ENCODE data around the gene OR51E1. TPM values are rescaled to one million over a fixed set of nuclear protein-coding genes. Genes with fewer than 3 reads are reported as not detected.
A peak's percentile ranks its signal among the peaks of the same experiment; 100 is the strongest.

Gene OR51E1
- total and polyA plus RNA-seq, 10 of the 15 experiments (the other 5 are each of a cell fraction or from before 2014, with no cell fraction given) = not detected

GRCh38 chr11:4699697-4700435 is 56.1 kb downstream of the OR51E1 start:
- no peaks in the 10 kb centered on the region for H3K79me2 ChIP-seq (ENCODE audit: control insufficient read depth, insufficient read depth, low read length)
- no peaks in the 10 kb centered on the region for H4K20me1 ChIP-seq (ENCODE audit: control insufficient read depth, insufficient read depth)
- no peaks in the 10 kb centered on the region for H3K36me3 ChIP-seq (ENCODE audit: control insufficient read depth in 2 of 2, insufficient read depth in 2 of 2, low read length in 1 of 2)
- intact Hi-C loops (cut with micrococcal nuclease; ENCODE audit: unreplicated experiment) = loop anchor here (5.0 kb wide), 2 partner anchors 37 to 52 kb away; no protein-coding TSS in a partner anchor
- BruUV-seq (replicated peaks) = no TSS peak
- ChIA-PET SMC1A (ENCODE audit: uncharacterized antibody, unreplicated experiment) (no interaction called here), POLR2A (no interaction called here), RAD21 (ENCODE audit: unreplicated experiment) (no interaction called here), CTCF (interaction anchor here (0.6 to 1.1 kb wide), 2 partner anchors 87 to 207 kb away, joined by 3 to 4 read pairs; no protein-coding TSS in a partner anchor)
- H2AFZ ChIP-seq (ENCODE audit: control insufficient read depth, low read depth, low read length) = no peak overlapping the region
- H3K4me3 ChIP-seq = no peak overlapping the region
- H3K27ac ChIP-seq (ENCODE audit: control insufficient read depth, insufficient read depth) = no peak overlapping the region
- H3K4me2 ChIP-seq (ENCODE audit: control insufficient read depth, insufficient read depth) = no peak overlapping the region
- in situ Hi-C loops (cut with MboI) = no loop called here
- H3K9ac ChIP-seq (ENCODE audit: control insufficient read depth, insufficient read depth, low read length) = no peak overlapping the region
- ATAC-seq = peak; percentile 96
- FAIRE-seq = no peak
- WGBS (ENCODE audit: insufficient coverage, insufficient replicate concordance, low lambda C conversion rate, missing lambda C conversion rate) = 31% methylated on average over 3 of the region's 3 CpGs
- no peaks in the 10 kb centered on the region; a peak in 1 of 4 replicates for H3K27me3 ChIP-seq (replicated peaks in 1 of 2; ENCODE audit: control insufficient read depth in 2 of 2, insufficient read depth in 2 of 2, low read length in 1 of 2)
- DNase-seq (ENCODE audit: low read depth, low spot score) = peak; percentile 45
- H3K4me1 ChIP-seq (ENCODE audit: control insufficient read depth, insufficient read depth, low read length) = no peaks in the 10 kb centered on the region; the same call in none of the 2 replicates
- H3K9me3 ChIP-seq (replicated peaks; ENCODE audit: control insufficient read depth, insufficient read depth, low read length) = no peaks in the 10 kb centered on the region
- TF ChIP-seq TCF12 (IDR thresholded peaks at IDR 0.05; ENCODE audit: low read depth, low read length) (no peak), SPI1 (IDR thresholded peaks at IDR 0.05; ENCODE audit: borderline replicate concordance, insufficient read depth, low read depth, low read length) (no peak), ESRRA (IDR thresholded peaks at IDR 0.05; ENCODE audit: low read length) (no peak), RAD51 (IDR thresholded peaks at IDR 0.05) (peak; percentile 63; the same call in 1 of the 2 replicates), ZNF217 (IDR thresholded peaks at IDR 0.05) (peak; percentile 27; the same call in 1 of the 2 replicates), TBL1XR1 (IDR thresholded peaks at IDR 0.05; ENCODE audit: low read depth, low read length) (no peak), BHLHE40 (IDR thresholded peaks at IDR 0.05; ENCODE audit: borderline replicate concordance in 1 of 2, low read depth in 2 of 2, low read length in 1 of 2) (peak; percentile 87 to 91), JUNB (IDR thresholded peaks at IDR 0.05) (peak; percentile 92), RUNX3 (IDR thresholded peaks at IDR 0.05; ENCODE audit: low read length) (peak; percentile 51), BRCA1 (IDR thresholded peaks at IDR 0.05; ENCODE audit: low read depth, low read length) (no peak), IKZF2 (IDR thresholded peaks at IDR 0.05) (peak; percentile 26 to 44; a peak in 2 of 4 replicates), IRF4 (IDR thresholded peaks at IDR 0.05; ENCODE audit: low read depth, low read length) (peak; percentile 97), YY1 (IDR thresholded peaks at IDR 0.05; ENCODE audit: low read depth, low read length) (no peak), WRNIP1 (IDR thresholded peaks at IDR 0.05; ENCODE audit: borderline replicate concordance, low read depth, low read length) (no peak), RAD21 (IDR thresholded peaks at IDR 0.05; ENCODE audit: insufficient read depth, low read depth, low read length) (no peak), PBX3 (IDR thresholded peaks at IDR 0.05; ENCODE audit: insufficient replicate concordance, low read depth, low read length) (no peak)
- TF ChIP-seq, protein P1, sequence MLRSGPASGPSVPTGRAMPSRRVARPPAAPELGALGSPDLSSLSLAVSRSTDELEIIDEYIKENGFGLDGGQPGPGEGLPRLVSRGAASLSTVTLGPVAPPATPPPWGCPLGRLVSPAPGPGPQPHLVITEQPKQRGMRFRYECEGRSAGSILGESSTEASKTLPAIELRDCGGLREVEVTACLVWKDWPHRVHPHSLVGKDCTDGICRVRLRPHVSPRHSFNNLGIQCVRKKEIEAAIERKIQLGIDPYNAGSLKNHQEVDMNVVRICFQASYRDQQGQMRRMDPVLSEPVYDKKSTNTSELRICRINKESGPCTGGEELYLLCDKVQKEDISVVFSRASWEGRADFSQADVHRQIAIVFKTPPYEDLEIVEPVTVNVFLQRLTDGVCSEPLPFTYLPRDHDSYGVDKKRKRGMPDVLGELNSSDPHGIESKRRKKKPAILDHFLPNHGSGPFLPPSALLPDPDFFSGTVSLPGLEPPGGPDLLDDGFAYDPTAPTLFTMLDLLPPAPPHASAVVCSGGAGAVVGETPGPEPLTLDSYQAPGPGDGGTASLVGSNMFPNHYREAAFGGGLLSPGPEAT (IDR thresholded peaks at IDR 0.05; ENCODE audit: low read depth) = peak; percentile 44; the same call in 1 of the 2 replicates
- TF ChIP-seq, protein P2, sequence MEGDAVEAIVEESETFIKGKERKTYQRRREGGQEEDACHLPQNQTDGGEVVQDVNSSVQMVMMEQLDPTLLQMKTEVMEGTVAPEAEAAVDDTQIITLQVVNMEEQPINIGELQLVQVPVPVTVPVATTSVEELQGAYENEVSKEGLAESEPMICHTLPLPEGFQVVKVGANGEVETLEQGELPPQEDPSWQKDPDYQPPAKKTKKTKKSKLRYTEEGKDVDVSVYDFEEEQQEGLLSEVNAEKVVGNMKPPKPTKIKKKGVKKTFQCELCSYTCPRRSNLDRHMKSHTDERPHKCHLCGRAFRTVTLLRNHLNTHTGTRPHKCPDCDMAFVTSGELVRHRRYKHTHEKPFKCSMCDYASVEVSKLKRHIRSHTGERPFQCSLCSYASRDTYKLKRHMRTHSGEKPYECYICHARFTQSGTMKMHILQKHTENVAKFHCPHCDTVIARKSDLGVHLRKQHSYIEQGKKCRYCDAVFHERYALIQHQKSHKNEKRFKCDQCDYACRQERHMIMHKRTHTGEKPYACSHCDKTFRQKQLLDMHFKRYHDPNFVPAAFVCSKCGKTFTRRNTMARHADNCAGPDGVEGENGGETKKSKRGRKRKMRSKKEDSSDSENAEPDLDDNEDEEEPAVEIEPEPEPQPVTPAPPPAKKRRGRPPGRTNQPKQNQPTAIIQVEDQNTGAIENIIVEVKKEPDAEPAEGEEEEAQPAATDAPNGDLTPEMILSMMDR (IDR thresholded peaks at IDR 0.05 in 2 of 3, conservative IDR thresholded peaks at IDR 0.05 in 1 of 3; ENCODE audit: control insufficient read depth in 2 of 3, extremely low read depth in 1 of 3, insufficient read depth in 1 of 3, low read depth in 3 of 3, low read length in 3 of 3) = no peak
